Lower leg skin (tissue), 4 donors: ENCODE measurements around the gene FECH. TPM values are rescaled to one million over a fixed set of nuclear protein-coding genes. Genes with fewer than 3 reads are reported as not detected.

Source experiments
- DNase-seq, 2 donors: peaks; one replicate each; pipeline ENCODE4 v3.0.0-alpha.2; 2019; ENCODE audit warnings: low spot score in 2 of 2
- H3K4me3 ChIP-seq: fragments of 200-600 bp; sonication (generic); 2 replicates; pipeline ENCODE4 v1.5.1; 2017; ENCODE audit warnings: mild to moderate bottlenecking, low read depth; ENCODE audit not compliant: poor library complexity, severe bottlenecking
- CTCF ChIP-seq, 3 donors: fragments of 450-650 bp; IDR thresholded peaks; one replicate each; pipeline ENCODE4 v1.5.1; 2016; ENCODE audit warnings: antibody characterized with exemption in 3 of 3, mild to moderate bottlenecking in 3 of 3, moderate library complexity in 2 of 3
- POLR2A ChIP-seq, 2 donors: fragments of 450-650 bp; IDR thresholded peaks; one replicate each; pipeline ENCODE4 v1.6.1; 2016 to 2017; ENCODE audit warnings: antibody characterized with exemption in 2 of 2, mild to moderate bottlenecking in 1 of 2, moderate library complexity in 1 of 2
- WGBS, 2 donors: methylation state at CpG; one replicate each; pipeline ENCODE4 v1.1.5; 2018; 5-methylcytosine and 5-hydroxymethylcytosine counted together
- intact Hi-C: fragments of 100-400 bp; cut with DNase I; formaldehyde crosslinking; loops from one replicate; pipeline ENCODE4 v1.15.0; 2023; ENCODE audit warnings: low total_unique reads
- total RNA-seq, 4 donors: library from RNA; depleted of rRNA; stranded (reverse); fragments of >200 nt; gene quantifications; one replicate each; pipeline ENCODE4 v1.1.0, GENCODE V29; 2016

The FECH gene
- total RNA-seq, 4 donors from 2014 or later = 22.8 to 75.4 (median 43.6) TPM

- intact Hi-C loops = no loop called here
- DNase-seq = no peak
- no peak overlapping the region for H3K4me3 ChIP-seq
- TF ChIP-seq CTCF (IDR thresholded peaks at IDR 0.05) = no peak
- no peak for TF ChIP-seq POLR2A (IDR thresholded peaks at IDR 0.05)
- 93 to 94% methylated on average over 5 of the region's 5 CpGs for WGBS, 2 donors
Measured at GRCh38 chr18:57579934-57580333, 6.6 kb downstream of the FECH start.

GRCh38 chr18:57576316-57576715, 10.2 kb downstream of the FECH start:
- WGBS, 2 donors = 70 to 74% methylated on average over 6 of the region's 6 CpGs
- TF ChIP-seq POLR2A (IDR thresholded peaks at IDR 0.05) (no peak), CTCF (IDR thresholded peaks at IDR 0.05) (no peak)
- no peak overlapping the region for H3K4me3 ChIP-seq
- no peak for DNase-seq
- intact Hi-C loops = no loop called here

- no peak overlapping the region for H3K4me3 ChIP-seq
- TF ChIP-seq POLR2A (IDR thresholded peaks at IDR 0.05) (no peak), CTCF (IDR thresholded peaks at IDR 0.05) (no peak)
- WGBS, 2 donors = 80 to 81% methylated on average over 5 to 6 of the region's 6 CpGs
- no peak for DNase-seq
- intact Hi-C loops = no loop called here
Measured at GRCh38 chr18:57575542-57575941, 11.0 kb downstream of the FECH start.

- no peak overlapping the region for H3K4me3 ChIP-seq
- 61 to 66% methylated on average over 4 of the region's 4 CpGs for WGBS, 2 donors
- intact Hi-C loops = no loop called here
- TF ChIP-seq CTCF (IDR thresholded peaks at IDR 0.05) = no peak
- DNase-seq = no peak
Measured at GRCh38 chr18:57574866-57575265, 11.6 kb downstream of the FECH start.

GRCh38 chr18:57570162-57570561, 16.3 kb downstream of the FECH start:
- TF ChIP-seq CTCF (IDR thresholded peaks at IDR 0.05) (no peak), POLR2A (IDR thresholded peaks at IDR 0.05) (no peak)
- intact Hi-C loops = no loop called here
- DNase-seq = no peak
- WGBS, 2 donors = 90 to 94% methylated on average over 4 of the region's 4 CpGs
- H3K4me3 ChIP-seq = no peak overlapping the region

- H3K4me3 ChIP-seq = no peak overlapping the region
- intact Hi-C loops = loop anchor here (10.0 kb wide), 1 partner anchor 814 kb away; no protein-coding TSS in a partner anchor
- TF ChIP-seq CTCF (IDR thresholded peaks at IDR 0.05) = no peak
- no peak for TF ChIP-seq POLR2A (IDR thresholded peaks at IDR 0.05)
- DNase-seq = no peak
- 58 to 64% methylated on average over 2 of the region's 2 CpGs for WGBS, 2 donors
Measured at GRCh38 chr18:57569133-57569532, 17.4 kb downstream of the FECH start.
